ENCODE data around the gene PNMT. TPM values are rescaled to one million over a fixed set of nuclear protein-coding genes. Genes with fewer than 3 reads are reported as not detected.

PNMT gene
- total RNA-seq, 4 donors from 2014 or later: 1.4 to 28.1 (median 1.8) TPM

DNA sequence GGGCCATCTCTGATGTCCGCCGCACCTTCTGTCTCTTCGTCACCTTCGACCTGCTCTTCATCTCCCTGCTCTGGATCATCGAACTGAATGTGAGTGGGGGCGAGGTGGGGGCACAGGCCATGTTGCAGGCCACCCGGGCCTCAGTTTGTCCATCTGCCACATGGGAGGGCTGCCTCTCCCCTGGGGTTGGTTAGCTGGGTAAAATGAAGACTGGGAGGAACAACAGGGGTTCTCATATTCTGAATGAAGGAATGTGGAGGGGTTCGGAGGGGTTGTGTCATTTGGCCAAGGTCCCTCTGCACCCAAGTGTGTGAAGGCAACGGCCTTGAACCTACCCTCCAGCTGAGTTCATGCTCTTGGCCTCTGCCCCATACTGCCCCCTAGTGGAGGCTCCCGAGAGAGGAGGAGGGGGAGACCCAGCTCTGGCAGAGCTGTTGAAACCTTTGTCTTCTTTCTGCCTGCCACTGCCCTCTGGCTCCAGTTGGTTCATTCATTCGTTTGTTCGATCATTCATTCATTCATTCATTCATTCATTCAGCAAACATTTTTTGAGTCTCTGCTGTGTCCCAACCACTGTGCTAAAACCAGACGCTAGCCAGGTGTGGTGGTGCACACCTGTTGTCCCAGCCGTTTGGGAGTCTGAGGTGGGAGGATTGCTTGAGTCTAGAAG is 14.5 kb upstream of the PNMT start:
- Histone ChIP-seq H3K9me3 (no peaks in the 10 kb centered on the region), H3K27ac (peak overlapping the region in 1 of 4 donors; percentile 81)

DNA sequence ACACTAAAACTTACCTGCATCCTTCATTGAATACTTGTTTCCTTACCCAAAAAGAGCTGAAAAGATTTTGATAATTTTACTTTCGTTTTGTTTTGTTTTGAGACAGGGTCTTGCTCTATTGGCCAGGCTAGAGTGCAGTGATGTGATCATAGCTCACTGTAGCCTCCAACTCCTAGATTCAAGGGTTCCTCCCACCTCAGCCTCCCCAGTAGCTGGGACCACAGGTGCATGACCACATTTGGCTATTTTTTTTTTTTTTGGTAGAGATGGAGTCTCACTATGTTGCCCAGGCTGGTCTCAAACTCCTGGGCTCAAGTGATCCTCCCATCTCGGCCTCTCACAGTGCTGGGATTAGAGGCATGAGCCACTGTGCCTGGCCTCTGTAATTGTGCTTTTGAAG is 13.1 kb upstream of the PNMT start:
- DNase-seq: no peak
- Histone ChIP-seq H3K27me3 (no peaks in the 10 kb centered on the region), H3K4me1 (peaks cover 0 to 34% (median 10%) of the 10 kb centered on the region in 4 donors), H3K4me3 (no peak overlapping the region), H3K36me3 (peaks cover 0 to 58% (median 0%) of the 10 kb centered on the region in 3 donors), H3K9me3 (no peaks in the 10 kb centered on the region), H3K27ac (no peak overlapping the region)
- TF ChIP-seq POLR2A (IDR thresholded peaks at IDR 0.05): no peak
- TF ChIP-seq, protein P1, sequence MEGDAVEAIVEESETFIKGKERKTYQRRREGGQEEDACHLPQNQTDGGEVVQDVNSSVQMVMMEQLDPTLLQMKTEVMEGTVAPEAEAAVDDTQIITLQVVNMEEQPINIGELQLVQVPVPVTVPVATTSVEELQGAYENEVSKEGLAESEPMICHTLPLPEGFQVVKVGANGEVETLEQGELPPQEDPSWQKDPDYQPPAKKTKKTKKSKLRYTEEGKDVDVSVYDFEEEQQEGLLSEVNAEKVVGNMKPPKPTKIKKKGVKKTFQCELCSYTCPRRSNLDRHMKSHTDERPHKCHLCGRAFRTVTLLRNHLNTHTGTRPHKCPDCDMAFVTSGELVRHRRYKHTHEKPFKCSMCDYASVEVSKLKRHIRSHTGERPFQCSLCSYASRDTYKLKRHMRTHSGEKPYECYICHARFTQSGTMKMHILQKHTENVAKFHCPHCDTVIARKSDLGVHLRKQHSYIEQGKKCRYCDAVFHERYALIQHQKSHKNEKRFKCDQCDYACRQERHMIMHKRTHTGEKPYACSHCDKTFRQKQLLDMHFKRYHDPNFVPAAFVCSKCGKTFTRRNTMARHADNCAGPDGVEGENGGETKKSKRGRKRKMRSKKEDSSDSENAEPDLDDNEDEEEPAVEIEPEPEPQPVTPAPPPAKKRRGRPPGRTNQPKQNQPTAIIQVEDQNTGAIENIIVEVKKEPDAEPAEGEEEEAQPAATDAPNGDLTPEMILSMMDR (IDR thresholded peaks at IDR 0.05): no peak

More for the DNA sequence above, 14.5 kb upstream of the PNMT start:
- Histone ChIP-seq H3K36me3 (peaks cover 0 to 45% (median 0%) of the 10 kb centered on the region in 3 donors), H3K4me1 (peaks cover 0 to 34% (median 10%) of the 10 kb centered on the region in 4 donors), H3K4me3 (no peak overlapping the region), H3K27me3 (no peaks in the 10 kb centered on the region)
- TF ChIP-seq, protein P1 (IDR thresholded peaks at IDR 0.05): peak; percentile 40 to 83 (median 78)
- no peak for TF ChIP-seq POLR2A (IDR thresholded peaks at IDR 0.05)
- DNase-seq: peak; percentile 65 to 86 (median 82)

DNA sequence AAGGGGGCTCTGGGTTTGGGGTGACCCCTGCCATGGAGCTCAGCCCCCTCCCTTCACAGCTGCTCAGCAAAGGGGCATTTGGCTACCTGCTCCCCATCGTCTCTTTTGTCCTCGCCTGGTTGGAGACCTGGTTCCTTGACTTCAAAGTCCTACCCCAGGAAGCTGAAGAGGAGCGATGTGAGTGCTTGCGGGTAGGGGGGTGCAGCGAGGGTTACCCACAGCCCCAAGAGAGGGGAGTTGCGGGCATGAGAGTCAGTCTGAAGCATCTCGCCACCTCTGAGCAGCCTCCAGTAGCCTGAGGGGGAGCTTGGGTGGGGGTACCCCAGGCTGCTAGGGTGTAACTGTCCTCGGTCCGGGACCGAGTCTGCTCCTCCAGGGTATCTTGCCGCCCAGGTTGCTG is 9.9 kb upstream of the PNMT start:
- DNase-seq: no peak
- TF ChIP-seq, protein P1 (IDR thresholded peaks at IDR 0.05): no peak
- TF ChIP-seq POLR2A (IDR thresholded peaks at IDR 0.05): no peak
- no peaks in the 10 kb centered on the region for H3K9me3 ChIP-seq
- H3K36me3 ChIP-seq: peaks cover 0 to 82% (median 0%) of the 10 kb centered on the region in 3 donors
- H3K27ac ChIP-seq: peak overlapping the region in 1 of 4 donors; percentile 9
- H3K27me3 ChIP-seq: no peaks in the 10 kb centered on the region
- H3K4me3 ChIP-seq: no peak overlapping the region
- H3K4me1 ChIP-seq: peaks cover 0 to 15% (median 3%) of the 10 kb centered on the region in 4 donors

DNA sequence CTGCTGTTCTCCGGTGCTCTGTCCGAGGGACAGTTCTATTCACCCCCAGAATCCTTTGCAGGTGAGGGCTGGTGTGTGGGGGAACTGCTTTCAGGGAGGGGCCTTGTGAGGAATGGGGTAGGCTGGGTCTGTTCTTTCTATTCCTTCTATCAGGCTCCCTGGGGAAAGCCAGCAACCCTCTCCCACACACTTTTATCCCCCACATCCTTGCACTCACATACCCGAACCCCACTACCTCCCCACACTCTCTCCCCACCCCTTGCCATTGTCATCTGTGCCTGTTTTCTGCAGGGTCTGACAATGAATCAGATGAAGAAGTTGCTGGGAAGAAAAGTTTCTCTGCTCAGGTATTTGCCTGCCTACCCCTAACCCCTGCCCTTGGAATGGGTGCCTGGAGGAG is 9.5 kb upstream of the PNMT start:
- no peak for DNase-seq
- H3K27me3 ChIP-seq: no peaks in the 10 kb centered on the region
- H3K36me3 ChIP-seq: peaks cover 0 to 82% (median 0%) of the 10 kb centered on the region in 3 donors
- peaks cover 0 to 15% (median 3%) of the 10 kb centered on the region in 4 donors for H3K4me1 ChIP-seq
- peak overlapping the region in 3 of 4 donors; percentile 50 to 62 (median 54) for H3K27ac ChIP-seq
- H3K9me3 ChIP-seq: no peaks in the 10 kb centered on the region
- TF ChIP-seq, protein P1 (IDR thresholded peaks at IDR 0.05): no peak
- no peak for TF ChIP-seq POLR2A (IDR thresholded peaks at IDR 0.05)
- H3K4me3 ChIP-seq: no peak overlapping the region

DNA sequence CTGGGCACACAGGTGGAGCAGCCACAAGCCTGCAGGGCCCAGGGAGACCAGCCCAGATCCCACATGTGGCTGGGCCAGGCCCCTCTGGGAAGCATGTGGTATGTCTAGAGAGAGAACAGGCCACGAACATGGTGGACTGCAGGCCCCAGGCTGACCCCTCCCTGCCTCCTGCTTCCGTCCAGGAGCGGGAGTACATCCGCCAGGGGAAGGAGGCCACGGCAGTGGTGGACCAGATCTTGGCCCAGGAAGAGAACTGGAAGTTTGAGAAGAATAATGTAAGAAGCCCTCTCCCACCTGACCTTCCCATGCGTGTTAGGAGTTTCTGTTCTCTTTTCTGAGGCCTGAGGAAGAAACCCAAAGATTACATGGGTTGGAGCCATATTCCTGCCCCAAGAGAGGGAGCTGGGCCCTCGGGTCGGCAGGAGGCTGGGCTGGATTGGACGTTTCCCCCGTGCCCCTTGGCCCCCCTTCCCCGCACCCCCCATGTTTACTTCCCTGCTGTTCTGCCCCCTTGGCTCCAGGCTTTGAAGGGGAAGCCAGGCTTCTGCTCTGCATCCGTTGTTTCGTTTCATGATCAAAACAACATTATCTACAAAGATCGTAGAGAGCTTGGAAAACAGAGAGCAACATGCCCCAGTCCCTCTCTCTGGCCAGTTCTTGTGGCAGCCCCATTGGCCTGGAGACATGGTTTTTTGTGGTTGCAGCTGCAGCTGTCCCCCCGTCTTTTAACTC is 8.8 kb upstream of the PNMT start:
- Histone ChIP-seq H3K36me3 (peaks cover 0 to 78% (median 0%) of the 10 kb centered on the region in 3 donors), H3K27me3 (no peaks in the 10 kb centered on the region), H3K27ac (peak overlapping the region in 3 of 4 donors; percentile 50 to 62 (median 54)), H3K9me3 (no peaks in the 10 kb centered on the region), H3K4me3 (no peak overlapping the region), H3K4me1 (peaks cover 0 to 22% (median 4%) of the 10 kb centered on the region in 4 donors)
- no peak for TF ChIP-seq POLR2A (IDR thresholded peaks at IDR 0.05)
- TF ChIP-seq, protein P1 (IDR thresholded peaks at IDR 0.05): no peak
- no peak for DNase-seq
